ENCODE measurements around the gene KCNJ4. TPM values are rescaled to one million over a fixed set of nuclear protein-coding genes. Genes with fewer than 3 reads are reported as not detected.
A peak's percentile ranks its signal among the peaks of the same experiment; 100 is the strongest.

KCNJ4 gene
- total RNA-seq, 4 donors from 2014 or later = not detected

DNA sequence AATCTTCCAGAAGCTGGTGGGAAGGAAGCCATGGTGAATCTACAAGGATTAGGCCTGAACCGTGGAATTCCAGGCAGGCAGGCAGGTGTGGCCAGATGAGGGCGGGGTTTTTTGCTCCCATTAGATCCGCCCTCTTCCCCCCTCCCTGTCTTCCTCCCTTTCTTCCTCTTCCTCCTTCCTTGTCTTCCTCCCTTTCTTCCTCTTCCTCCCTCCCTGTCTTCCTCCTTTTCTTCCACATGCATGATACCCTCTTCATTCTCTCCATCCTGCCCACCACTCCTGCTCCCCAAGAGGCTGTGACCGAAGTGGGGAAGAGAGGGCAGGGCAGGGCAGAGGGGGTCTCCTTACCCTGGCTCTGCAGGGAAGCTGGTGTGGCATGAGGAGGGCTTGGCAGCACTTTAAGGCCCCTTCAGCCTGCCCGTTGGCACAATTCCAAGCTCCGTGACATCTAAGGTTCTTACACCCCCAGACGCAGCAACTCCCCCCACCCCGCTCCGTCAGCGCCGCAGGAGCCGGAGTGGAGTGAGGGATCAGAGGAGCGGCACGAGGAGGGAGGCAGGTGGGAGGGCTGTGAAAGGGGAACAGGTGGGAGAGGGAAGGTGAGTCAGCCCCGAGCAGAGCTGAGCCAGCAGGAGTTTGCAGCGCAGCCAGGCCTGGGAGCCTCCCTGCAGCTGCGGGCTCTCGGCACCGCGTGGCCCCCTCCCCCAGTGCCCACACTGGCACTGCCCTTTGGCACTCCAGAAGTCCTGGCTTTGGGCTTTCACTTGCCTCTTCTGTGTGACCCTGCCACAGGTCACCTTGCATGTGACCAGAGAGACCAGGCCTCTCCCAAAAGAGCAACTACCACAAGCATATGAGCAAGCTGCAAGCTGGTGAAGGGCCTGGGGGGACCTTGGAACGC, 32.1 kb downstream of the KCNJ4 start:
- H3K9me3 ChIP-seq = no peaks in the 10 kb centered on the region
- intact Hi-C loops (cut with DNase I; ENCODE audit: low total_unique reads) (no loop called here), in situ Hi-C loops (cut with MboI; ENCODE audit: low pct_ligation_motif_present in 1 of 4, low pct_unique_long_range_greater_than_20kb in 1 of 4, low sequenced_read_pairs in 3 of 4) (loop anchor here in 1 of 4 donors (25.0 kb wide), 1 partner anchor 111 kb away; the partner anchor contains the start of gene CSNK1E)
- no peak for TF ChIP-seq EP300 (IDR thresholded peaks at IDR 0.05; ENCODE audit: low read depth)
- TF ChIP-seq POLR2A (IDR thresholded peaks at IDR 0.05) = no peak
- no peak for TF ChIP-seq CTCF (IDR thresholded peaks at IDR 0.05)
- no peak for TF ChIP-seq POLR2AphosphoS5 (IDR thresholded peaks at IDR 0.05)
- no peak overlapping the region for H3K4me3 ChIP-seq
- no peaks in the 10 kb centered on the region for H3K27me3 ChIP-seq
- H3K36me3 ChIP-seq = no peaks in the 10 kb centered on the region
- DNase-seq = peak; percentile 38
- WGBS, 2 donors (ENCODE audit: low coverage in 1 of 2) = 76% methylated on average over 18 of the region's 21 CpGs; no CpG with 5 or more reads in 1 of the 2 donors
- H3K4me1 ChIP-seq = peaks cover 0 to 11% (median 7%) of the 10 kb centered on the region in 4 donors
- H3K27ac ChIP-seq = peak overlapping the region in 1 of 4 donors; percentile 35

DNA sequence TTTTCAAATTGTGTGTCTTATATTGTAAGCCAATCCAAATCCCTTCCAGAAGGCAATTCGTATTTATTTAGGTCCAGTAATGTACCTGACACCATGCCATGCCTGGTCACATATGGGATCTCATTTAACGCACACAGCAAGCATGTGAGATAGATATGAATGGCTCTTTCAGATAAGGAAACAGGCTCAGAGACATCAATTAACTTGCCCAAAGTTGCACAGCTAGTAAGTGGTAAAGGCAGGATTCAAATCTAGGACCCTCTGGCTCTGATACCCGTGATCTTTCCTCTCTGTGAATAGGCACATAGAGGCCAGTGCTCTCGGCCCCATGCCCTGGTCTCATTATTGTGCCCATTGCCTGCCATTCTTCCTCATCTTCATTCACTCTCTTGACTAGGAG, 34.3 kb downstream of the KCNJ4 start:
- Histone ChIP-seq H3K4me1 (peaks cover 0 to 11% (median 7%) of the 10 kb centered on the region in 4 donors), H3K27ac (no peak overlapping the region), H3K27me3 (no peaks in the 10 kb centered on the region), H3K36me3 (no peaks in the 10 kb centered on the region), H3K4me3 (no peak overlapping the region), H3K9me3 (no peaks in the 10 kb centered on the region)
- in situ Hi-C loops (cut with MboI; ENCODE audit: low pct_ligation_motif_present in 1 of 4, low pct_unique_long_range_greater_than_20kb in 1 of 4, low sequenced_read_pairs in 3 of 4) (loop anchor here in 1 of 4 donors (25.0 kb wide), 1 partner anchor 108 kb away; the partner anchor contains the start of gene CSNK1E), intact Hi-C loops (cut with DNase I; ENCODE audit: low total_unique reads) (no loop called here)
- 88 to 100% methylated on average over 1 to 4 of the region's 4 CpGs for WGBS, 2 donors (ENCODE audit: low coverage in 1 of 2)
- no peak for TF ChIP-seq POLR2A (IDR thresholded peaks at IDR 0.05)
- no peak for TF ChIP-seq CTCF (IDR thresholded peaks at IDR 0.05)
- TF ChIP-seq EP300 (IDR thresholded peaks at IDR 0.05; ENCODE audit: low read depth) = no peak
- no peak for TF ChIP-seq POLR2AphosphoS5 (IDR thresholded peaks at IDR 0.05)
- no peak for DNase-seq

GRCh38 chr22:38419858-38420160, 35.2 kb downstream of the KCNJ4 start:
- no peak overlapping the region for H3K4me3 ChIP-seq
- H3K36me3 ChIP-seq = no peaks in the 10 kb centered on the region
- no peak for DNase-seq
- 82% methylated on average over 8 of the region's 8 CpGs; no CpG with 5 or more reads in 1 of the 2 donors for WGBS, 2 donors (ENCODE audit: low coverage in 1 of 2)
- H3K4me1 ChIP-seq = peaks cover 0 to 11% (median 7%) of the 10 kb centered on the region in 4 donors
- H3K27me3 ChIP-seq = no peaks in the 10 kb centered on the region
- TF ChIP-seq EP300 (IDR thresholded peaks at IDR 0.05; ENCODE audit: low read depth) (no peak), POLR2AphosphoS5 (IDR thresholded peaks at IDR 0.05) (no peak)
- H3K9me3 ChIP-seq = no peaks in the 10 kb centered on the region
- in situ Hi-C loops (cut with MboI; ENCODE audit: low pct_ligation_motif_present in 1 of 4, low pct_unique_long_range_greater_than_20kb in 1 of 4, low sequenced_read_pairs in 3 of 4) = loop anchor here in 1 of 4 donors (25.0 kb wide), 1 partner anchor 108 kb away; the partner anchor contains the start of gene CSNK1E
- intact Hi-C loops (cut with DNase I; ENCODE audit: low total_unique reads) = no loop called here
- H3K27ac ChIP-seq = no peak overlapping the region

GRCh38 chr22:38419121-38419857, 35.7 kb downstream of the KCNJ4 start:
- no peaks in the 10 kb centered on the region for H3K9me3 ChIP-seq
- H3K4me1 ChIP-seq = peaks cover 0 to 8% (median 4%) of the 10 kb centered on the region in 4 donors
- H3K27me3 ChIP-seq = no peaks in the 10 kb centered on the region
- in situ Hi-C loops (cut with MboI; ENCODE audit: low pct_ligation_motif_present in 1 of 4, low pct_unique_long_range_greater_than_20kb in 1 of 4, low sequenced_read_pairs in 3 of 4) = loop anchor here in 1 of 4 donors (25.0 kb wide), 1 partner anchor 107 kb away; the partner anchor contains the start of gene CSNK1E
- 50 to 89% methylated on average over 1 to 14 of the region's 14 CpGs for WGBS, 2 donors (ENCODE audit: low coverage in 1 of 2)
- intact Hi-C loops (cut with DNase I; ENCODE audit: low total_unique reads) = no loop called here
- DNase-seq = no peak
- no peak overlapping the region for H3K4me3 ChIP-seq
- H3K27ac ChIP-seq = no peak overlapping the region
- H3K36me3 ChIP-seq = no peaks in the 10 kb centered on the region
- TF ChIP-seq POLR2A (IDR thresholded peaks at IDR 0.05) = no peak

DNA sequence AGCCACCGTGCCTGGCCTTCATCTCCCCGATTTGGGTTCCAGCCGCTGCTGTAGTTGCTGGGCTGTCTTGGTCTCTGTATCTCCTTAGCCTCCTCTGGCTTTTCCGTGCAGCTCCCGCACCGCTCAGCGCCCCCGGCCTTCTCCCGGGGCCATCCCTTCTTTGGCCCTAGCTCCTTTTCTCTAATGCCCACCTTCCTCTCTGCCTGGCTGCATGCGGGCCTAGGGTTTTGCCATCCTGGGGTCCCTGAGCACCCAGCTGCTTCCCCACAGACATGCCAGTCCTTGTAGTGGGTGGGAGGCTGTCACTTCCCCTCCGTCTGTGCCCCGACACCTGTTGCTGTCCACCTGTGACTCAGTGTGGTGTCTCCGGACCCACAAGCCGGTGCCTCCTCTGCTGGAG, 36.4 kb downstream of the KCNJ4 start:
- Histone ChIP-seq H3K4me3 (no peak overlapping the region), H3K27ac (no peak overlapping the region), H3K36me3 (no peaks in the 10 kb centered on the region), H3K9me3 (no peaks in the 10 kb centered on the region), H3K27me3 (no peaks in the 10 kb centered on the region), H3K4me1 (peaks cover 0 to 3% (median under 1%) of the 10 kb centered on the region in 4 donors)
- in situ Hi-C loops (cut with MboI; ENCODE audit: low pct_ligation_motif_present in 1 of 4, low pct_unique_long_range_greater_than_20kb in 1 of 4, low sequenced_read_pairs in 3 of 4) = loop anchor here in 1 of 4 donors (25.0 kb wide), 1 partner anchor 106 kb away; the partner anchor contains the start of gene CSNK1E
- intact Hi-C loops (cut with DNase I; ENCODE audit: low total_unique reads) = no loop called here
- WGBS, 2 donors (ENCODE audit: low coverage in 1 of 2) = 86 to 97% methylated on average over 10 to 14 of the region's 14 CpGs
- TF ChIP-seq POLR2A (IDR thresholded peaks at IDR 0.05) = no peak
- DNase-seq = no peak
